H1 (cell line): ENCODE results near the gene INIP. TPM values are rescaled to one million over a fixed set of nuclear protein-coding genes. Genes with fewer than 3 reads are reported as not detected.

ENCODE experiments used
- CTCF ChIA-PET: fragments of 300-600 bp; sonication (Branson Sonifier 250); formaldehyde crosslinking; loops from one replicate; lab custom pipeline; 2021; ENCODE audit not compliant: partially characterized antibody; lab: Charles Lee
- POLR2A ChIA-PET: fragments of 300-600 bp; sonication (Branson Sonifier 250); formaldehyde crosslinking; loops from one replicate; lab custom pipeline; 2021; ENCODE audit warnings: inconsistent platforms; ENCODE audit not compliant: partially characterized antibody; lab: Charles Lee
- DNase-seq, 2 experiments: peaks; one replicate each; pipeline versions ENCODE4 v3.0.0 to v3.0.0-alpha.2; 2010 to 2022; ENCODE audit warnings: low spot score in 2 of 2, low read depth in 1 of 2, mixed read lengths in 1 of 2
- FAIRE-seq: peaks from 2 replicates; lab custom pipeline; 2011; peaks lifted over from hg19 to GRCh38; lab: Jason Lieb, UNC
- H2AFZ ChIP-seq: 2 replicates; pipeline ENCODE4 v1.8.1; 2012; ENCODE audit warnings: low read length, inconsistent platforms
- H2AK5ac ChIP-seq: 2 replicates; pipeline ENCODE4 v1.6.1; 2013; ENCODE audit warnings: low read depth, low read length
- H2BK120ac ChIP-seq: replicated peaks from 2 replicates; pipeline ENCODE3; 2013; ENCODE audit warnings: low read depth, low read length, inconsistent platforms
- H2BK12ac ChIP-seq: 2 replicates; pipeline ENCODE4 v1.6.1; 2013; ENCODE audit warnings: low read depth, low read length
- H2BK15ac ChIP-seq: 2 replicates; pipeline ENCODE4 v1.6.1; 2013; ENCODE audit warnings: low read length
- H2BK20ac ChIP-seq: 2 replicates; pipeline ENCODE4 v1.6.1; 2013; ENCODE audit warnings: low read length
- H2BK5ac ChIP-seq: 2 replicates; pipeline ENCODE4 v1.6.1; 2013; ENCODE audit warnings: low read depth, low read length
- H3K14ac ChIP-seq: 2 replicates; pipeline ENCODE4 v1.6.1; 2013; ENCODE audit warnings: inconsistent platforms; ENCODE audit not compliant: insufficient read length
- H3K18ac ChIP-seq: 2 replicates; pipeline ENCODE4 v1.6.1; 2013; ENCODE audit warnings: low read length; ENCODE audit errors: extremely low read depth
- H3K23ac ChIP-seq: 2 replicates; pipeline ENCODE4 v1.6.1; 2013; ENCODE audit warnings: inconsistent platforms; ENCODE audit not compliant: insufficient read length
- H3K23me2 ChIP-seq: 2 replicates; pipeline ENCODE4 v1.6.1; 2013; ENCODE audit warnings: low read depth, low read length
- H3K27ac ChIP-seq: 2 replicates; pipeline ENCODE4 v1.6.1; 2011; ENCODE audit warnings: low read depth, low read length, inconsistent platforms
- H3K27me3 ChIP-seq, 4 experiments: replicated peaks in 1 of 4; 1 replicate in 1 of 4; 2 replicates in 3 of 4; pipeline versions ENCODE4 v1.6.1 to v1.8.1; 2011 to 2013; ENCODE audit warnings: low read length in 3 of 4, mild to moderate bottlenecking in 3 of 4, inconsistent platforms in 2 of 4, mixed read lengths in 2 of 4, moderate library complexity in 1 of 4; ENCODE audit not compliant: control insufficient read depth in 3 of 4, insufficient read depth in 3 of 4; ENCODE audit errors: extremely low read depth in 1 of 4
- H3K36me3 ChIP-seq, 4 experiments: 2 replicates each; pipeline versions ENCODE4 v1.6.1 to v1.8.1; 2011 to 2013; ENCODE audit warnings: mild to moderate bottlenecking in 4 of 4, low read length in 3 of 4, moderate library complexity in 2 of 4, control low read depth in 1 of 4, inconsistent platforms in 1 of 4; ENCODE audit not compliant: insufficient read depth in 4 of 4, control insufficient read depth in 2 of 4
- H3K4ac ChIP-seq: replicated peaks from 2 replicates; pipeline ENCODE3; 2013; ENCODE audit warnings: low read length, low read depth, mixed read lengths, inconsistent platforms; ENCODE audit not compliant: insufficient read length
- H3K4me1 ChIP-seq, 4 experiments: replicated peaks in 1 of 4; 1 replicate in 1 of 4; 2 replicates in 3 of 4; pipeline versions ENCODE4 v1.6.1 to v1.8.1; 2011 to 2013; ENCODE audit warnings: low read length in 3 of 4, inconsistent platforms in 2 of 4, mixed read lengths in 1 of 4; ENCODE audit not compliant: insufficient read depth in 4 of 4, control insufficient read depth in 3 of 4
- H3K4me2 ChIP-seq, 2 experiments: 2 replicates each; pipeline versions ENCODE4 v1.6.1 to v1.8.1; 2011 to 2013; ENCODE audit warnings: low read depth in 2 of 2, low read length in 2 of 2, control low read depth in 1 of 2, inconsistent platforms in 1 of 2, mild to moderate bottlenecking in 1 of 2; ENCODE audit not compliant: insufficient read depth in 1 of 2
- H3K4me3 ChIP-seq, 4 experiments: fragments of 200-600, 300-600 bp in 1 of 4; sonication (generic), shearing (Covaris generic), sonication (Bioruptor Twin) in 1 of 4; 2 replicates each; pipeline versions ENCODE4 v1.5.1 to v1.8.1; 2011 to 2016; ENCODE audit warnings: low read length in 4 of 4, low read depth in 3 of 4, control low read depth in 2 of 4, inconsistent platforms in 2 of 4, mild to moderate bottlenecking in 2 of 4, mixed read lengths in 1 of 4, moderate library complexity in 1 of 4; ENCODE audit not compliant: insufficient read depth in 2 of 4; ENCODE audit errors: extremely low read depth in 1 of 4
- H3K56ac ChIP-seq: replicated peaks from 2 replicates; pipeline ENCODE3; 2013; ENCODE audit warnings: low read depth, mild to moderate bottlenecking, mixed read lengths, low read length, inconsistent platforms; ENCODE audit not compliant: insufficient read length
- H3K79me1 ChIP-seq: 2 replicates; pipeline ENCODE4 v1.6.1; 2013; ENCODE audit warnings: low read depth, low read length, control low read depth
- H3K79me2 ChIP-seq, 2 experiments: 2 replicates each; pipeline versions ENCODE4 v1.6.1 to v1.8.1; 2012 to 2013; ENCODE audit warnings: low read length in 2 of 2, mild to moderate bottlenecking in 2 of 2, inconsistent platforms in 1 of 2; ENCODE audit not compliant: insufficient read depth in 2 of 2, control insufficient read depth in 1 of 2
- H3K9ac ChIP-seq, 4 experiments: replicated peaks in 1 of 4; 1 replicate in 1 of 4; 2 replicates in 3 of 4; pipeline versions ENCODE4 v1.6.1 to v1.8.1; 2011 to 2013; ENCODE audit warnings: low read depth in 3 of 4, low read length in 3 of 4, control low read depth in 2 of 4, mild to moderate bottlenecking in 2 of 4, moderate library complexity in 2 of 4, inconsistent platforms in 1 of 4; ENCODE audit errors: extremely low read depth in 1 of 4
- H3K9me3 ChIP-seq, 2 experiments: 2 replicates each; pipeline versions ENCODE4 v1.6.1 to v1.8.1; 2012 to 2013; ENCODE audit warnings: mild to moderate bottlenecking in 2 of 2, moderate library complexity in 2 of 2, control low read depth in 1 of 2, inconsistent platforms in 1 of 2, low read depth in 1 of 2, low read length in 1 of 2, mixed read lengths in 1 of 2; ENCODE audit not compliant: insufficient read depth in 2 of 2
- H4K20me1 ChIP-seq, 2 experiments: replicated peaks in 1 of 2; 2 replicates each; pipeline versions ENCODE3 to v1.8.1; 2011 to 2013; ENCODE audit warnings: inconsistent platforms in 2 of 2, low read length in 2 of 2, mild to moderate bottlenecking in 1 of 2; ENCODE audit not compliant: insufficient read depth in 2 of 2, control insufficient read depth in 1 of 2
- H4K5ac ChIP-seq: 2 replicates; pipeline ENCODE4 v1.6.1; 2013; ENCODE audit warnings: low read length, low read depth, mixed read lengths, inconsistent platforms; ENCODE audit not compliant: insufficient read length
- H4K8ac ChIP-seq: 2 replicates; pipeline ENCODE4 v1.8.0; 2013; ENCODE audit warnings: mild to moderate bottlenecking, moderate library complexity, low read length, inconsistent platforms; ENCODE audit not compliant: insufficient read depth; ENCODE audit errors: extremely low read depth
- H4K91ac ChIP-seq: replicated peaks from 2 replicates; pipeline ENCODE3; 2013; ENCODE audit warnings: low read length, mixed read lengths, inconsistent platforms; ENCODE audit not compliant: insufficient read length
- ATF2 ChIP-seq: IDR thresholded peaks from 2 replicates; pipeline ENCODE4 v1.6.1; 2012; ENCODE audit warnings: low read length, inconsistent platforms
- GTF2F1 ChIP-seq: IDR thresholded peaks from 2 replicates; pipeline ENCODE4 v1.6.1; 2012; ENCODE audit warnings: low read depth, low read length, improper control_type of control experiment, borderline replicate concordance
- JUN ChIP-seq: IDR thresholded peaks from 2 replicates; pipeline ENCODE4 v1.6.1; 2011; ENCODE audit warnings: low read depth, mild to moderate bottlenecking, improper control_type of control experiment, low read length
- RFX5 ChIP-seq: IDR thresholded peaks from 2 replicates; pipeline ENCODE4 v1.6.1; 2011; ENCODE audit warnings: low read depth, low read length, improper control_type of control experiment, borderline replicate concordance
- SP4 ChIP-seq: IDR thresholded peaks from 2 replicates; pipeline ENCODE4 v1.6.1; 2012; ENCODE audit warnings: low read length, inconsistent platforms
- ZNF274 ChIP-seq: IDR thresholded peaks from 2 replicates; pipeline ENCODE4 v1.7.0; 2012; ENCODE audit warnings: low read length, borderline replicate concordance; ENCODE audit errors: extremely low read depth
- WGBS, 2 experiments: shearing (Covaris generic) in 1 of 2; methylation state at CpG; one replicate each; pipeline versions ENCODE4 v1.1.6 to v1.1.7; 2013 to 2015; ENCODE audit warnings: low lambda C conversion rate in 2 of 2, mixed read lengths in 2 of 2, inconsistent platforms in 1 of 2, low coverage in 1 of 2, missing lambda C conversion rate in 1 of 2; ENCODE audit not compliant: insufficient replicate concordance in 2 of 2, insufficient coverage in 1 of 2, insufficient read length in 1 of 2; ENCODE audit errors: extremely low coverage in 1 of 2, missing lambda C conversion rate in 1 of 2; 5-methylcytosine and 5-hydroxymethylcytosine counted together
- polyA plus RNA-seq, 7 experiments: library from polyadenylated mRNA; depleted of rRNA in 3 of 7; stranded (reverse) in 5 of 7; unstranded in 2 of 7; fragments of >200 nt in 5 of 7; fragments of 200-250 nt in 2 of 7; gene quantifications; 1 replicate in 5 of 7; 2 replicates in 1 of 7; 4 replicates in 1 of 7; pipeline versions ENCODE4 v1.2.1 to v1.2.3, GENCODE V29; 2011 to 2013; ENCODE audit warnings: missing spikeins in 2 of 7, mixed read lengths in 2 of 7
- total RNA-seq: library from RNA; stranded (reverse); fragmentation: NEBNext Ultra II Directional; extraction: Animal tissue kit (Norgen Biotek cat#: 25700); gene quantifications from 2 replicates; pipeline ENCODE4 v1.2.1, GENCODE V29; 2021

Gene INIP
- total and polyA plus RNA-seq, 2 of the 8 experiments (the other 6 are each of a cell fraction or from before 2014, with no cell fraction given), result 10.7 to 18.3 TPM

GRCh38 chr9:112731971-112732370 lies 14.1 kb upstream of the INIP start:
- POLR2A ChIA-PET, result interaction anchor here (1.6 kb wide), 1 partner anchor 15 kb away, joined by 4 read pairs; the partner anchor contains the start of gene INIP
- no peak for FAIRE-seq
- CTCF ChIA-PET, result interaction anchor here (0.9 to 3.7 kb wide), 4 partner anchors 8 to 59 kb away, joined by 3 to 13 read pairs (median 4); partner anchors contain the start of gene INIP
- TF ChIP-seq SP4 (no peak), ATF2 (no peak), JUN (no peak), GTF2F1 (no peak), RFX5 (no peak), ZNF274 (no peak)

More at GRCh38 chr9:112731971-112732370, 14.1 kb upstream of the INIP start:
- no peak overlapping the region for H2BK5ac ChIP-seq
- H3K18ac ChIP-seq, result no peak overlapping the region
- no peak overlapping the region for H2BK20ac ChIP-seq
- no peak overlapping the region for H4K5ac ChIP-seq
- H3K4me3 ChIP-seq, result no peak overlapping the region
- WGBS, 2 experiments, result 93% methylated on average over 7 of the region's 7 CpGs; no CpG with 5 or more reads in 1 of the 2 experiments
- no peak overlapping the region for H3K4ac ChIP-seq
- H4K91ac ChIP-seq, result no peak overlapping the region
- H3K79me1 ChIP-seq, result no peaks in the 10 kb centered on the region
- no peak overlapping the region for H3K9ac ChIP-seq
- no peak overlapping the region for H3K23ac ChIP-seq
- no peak overlapping the region for H2BK120ac ChIP-seq
- H3K27ac ChIP-seq, result no peak overlapping the region
- H2BK12ac ChIP-seq, result no peak overlapping the region
- no peaks in the 10 kb centered on the region for H3K27me3 ChIP-seq
- no peaks in the 10 kb centered on the region for H3K79me2 ChIP-seq
- H3K9me3 ChIP-seq, result no peaks in the 10 kb centered on the region
- no peaks in the 10 kb centered on the region for H3K36me3 ChIP-seq
- H3K56ac ChIP-seq, result no peak overlapping the region
- H3K14ac ChIP-seq, result no peak overlapping the region
- no peaks in the 10 kb centered on the region for H3K4me1 ChIP-seq
- no peaks in the 10 kb centered on the region for H4K20me1 ChIP-seq
- H3K4me2 ChIP-seq, result no peak overlapping the region
- H3K23me2 ChIP-seq, result no peaks in the 10 kb centered on the region
- H2AK5ac ChIP-seq, result no peak overlapping the region
- no peak for DNase-seq
- H2AFZ ChIP-seq, result no peak overlapping the region
- H4K8ac ChIP-seq, result no peak overlapping the region
- H2BK15ac ChIP-seq, result no peak overlapping the region
